ENCODE results near the gene NOP14. TPM values are rescaled to one million over a fixed set of nuclear protein-coding genes. Genes with fewer than 3 reads are reported as not detected.

The NOP14 gene
- total RNA-seq, 1 experiment from 2014 or later = 18.0 TPM

- no peak for DNase-seq (ENCODE audit: low read depth)
Observed at GRCh38 chr4:2914256-2915126, 48.7 kb downstream of the NOP14 start.

- DNase-seq (ENCODE audit: low read depth) = no peak
Observed at GRCh38 chr4:2913168-2913567, 50.0 kb downstream of the NOP14 start.

DNA sequence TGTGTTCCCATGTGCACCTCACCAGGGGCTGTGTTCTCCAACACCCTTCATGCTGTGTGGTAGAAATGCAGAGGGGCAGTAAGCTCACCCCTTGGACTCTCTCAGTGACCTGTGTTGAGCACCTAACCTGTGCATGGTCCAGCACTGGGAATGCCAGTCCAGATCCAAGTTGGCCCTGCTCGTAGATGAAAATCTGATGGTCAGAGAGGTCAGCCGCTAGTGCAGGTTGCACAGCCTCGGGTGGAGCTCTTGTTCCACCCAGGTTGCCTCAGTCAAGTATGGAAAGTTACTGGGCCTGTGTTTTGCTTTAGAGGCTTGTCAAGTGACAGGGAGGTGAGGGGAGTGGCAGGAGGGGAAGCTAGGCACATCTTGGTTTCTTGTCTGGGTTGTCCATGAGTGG lies 51.3 kb downstream of the NOP14 start:
- DNase-seq (ENCODE audit: low read depth) = no peak

DNA sequence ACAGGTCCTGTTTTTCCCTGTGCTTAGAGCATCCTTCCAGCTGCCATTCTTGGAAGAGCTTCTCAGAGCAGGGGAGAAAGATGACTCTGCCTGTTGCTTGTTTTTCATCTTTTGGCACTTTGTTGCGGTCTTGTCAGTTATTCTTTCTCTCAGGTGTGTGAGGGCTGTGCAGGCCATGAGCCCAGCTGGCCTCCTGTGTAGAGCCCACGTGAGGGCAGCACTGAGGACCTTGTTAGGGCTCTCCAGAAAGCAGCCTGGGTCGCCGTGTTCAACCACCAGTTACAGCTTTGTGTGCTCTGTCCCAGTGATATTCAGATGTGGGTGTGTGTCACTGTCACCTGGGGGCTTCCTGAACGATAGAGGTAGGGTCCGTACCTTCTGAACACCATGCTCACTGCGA lies 52.8 kb downstream of the NOP14 start:
- no peak for DNase-seq (ENCODE audit: low read depth)

DNA sequence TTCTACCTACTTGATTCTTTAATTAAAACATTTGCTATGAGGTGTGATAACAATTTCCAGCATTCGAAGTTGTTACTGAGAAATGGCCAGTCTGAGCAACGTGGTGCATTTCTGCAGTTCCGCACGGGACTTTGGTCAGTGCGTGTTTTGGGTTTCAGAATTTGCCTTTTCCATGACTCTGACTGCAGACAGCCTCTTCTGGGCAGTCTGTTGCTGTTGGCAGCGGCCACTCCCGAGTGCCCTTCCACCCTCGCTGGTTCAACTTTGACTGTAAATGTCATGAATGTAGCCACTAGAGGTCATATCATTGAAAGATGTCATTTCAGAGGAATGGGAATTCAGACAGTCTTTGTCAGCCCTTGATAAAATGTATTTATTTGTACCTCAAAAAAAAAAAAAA lies 53.6 kb downstream of the NOP14 start:
- DNase-seq (ENCODE audit: low read depth) = no peak

DNA sequence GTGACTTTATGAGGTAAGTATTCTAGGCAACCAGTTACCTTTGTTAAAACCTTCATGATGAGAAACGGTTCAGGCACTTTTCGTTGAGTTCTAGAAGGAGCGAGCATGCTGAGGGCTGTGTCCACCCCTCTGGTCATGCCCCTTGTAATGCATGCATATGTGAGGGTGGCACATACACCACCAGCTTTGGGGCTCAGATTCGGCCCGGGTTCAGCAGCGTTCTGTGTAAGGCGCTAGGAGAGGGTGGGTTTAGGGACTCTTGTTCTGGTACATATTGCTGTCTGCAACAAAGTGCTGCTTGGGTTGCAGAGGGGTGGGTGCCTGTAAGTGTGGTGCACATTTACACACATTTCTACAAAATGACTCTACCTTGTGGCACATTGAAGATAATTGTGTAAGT lies 54.5 kb downstream of the NOP14 start:
- no peak for DNase-seq (ENCODE audit: low read depth)

DNA sequence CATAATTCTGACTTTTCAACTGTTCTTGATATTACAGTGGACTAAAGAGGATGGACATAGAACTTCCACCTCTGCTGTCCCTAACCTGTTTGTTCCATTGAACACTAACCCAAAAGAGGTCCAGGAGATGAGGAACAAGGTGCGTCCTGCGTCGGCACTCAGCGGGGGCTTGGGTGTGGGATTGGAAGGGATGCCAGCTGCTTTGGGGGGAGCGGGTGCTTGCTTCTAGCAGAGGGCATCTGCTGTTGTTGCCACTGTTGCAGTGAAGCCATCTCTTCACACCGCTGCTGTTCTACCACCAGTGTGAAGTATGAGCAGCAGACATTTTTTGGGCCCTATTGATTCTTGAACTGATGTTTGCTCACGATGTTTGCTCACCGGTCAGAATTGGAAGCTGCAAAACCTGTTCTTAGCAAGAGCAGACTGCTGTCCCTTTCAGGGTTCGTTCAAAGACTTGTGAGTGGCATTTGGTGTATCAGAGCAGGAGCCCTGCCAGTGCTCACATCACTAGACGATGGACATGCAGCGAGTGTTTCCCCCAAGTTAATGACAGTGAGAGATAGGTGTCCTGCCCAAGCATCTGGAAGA lies 55.4 kb downstream of the NOP14 start:
- DNase-seq (ENCODE audit: low read depth) = no peak

DNA sequence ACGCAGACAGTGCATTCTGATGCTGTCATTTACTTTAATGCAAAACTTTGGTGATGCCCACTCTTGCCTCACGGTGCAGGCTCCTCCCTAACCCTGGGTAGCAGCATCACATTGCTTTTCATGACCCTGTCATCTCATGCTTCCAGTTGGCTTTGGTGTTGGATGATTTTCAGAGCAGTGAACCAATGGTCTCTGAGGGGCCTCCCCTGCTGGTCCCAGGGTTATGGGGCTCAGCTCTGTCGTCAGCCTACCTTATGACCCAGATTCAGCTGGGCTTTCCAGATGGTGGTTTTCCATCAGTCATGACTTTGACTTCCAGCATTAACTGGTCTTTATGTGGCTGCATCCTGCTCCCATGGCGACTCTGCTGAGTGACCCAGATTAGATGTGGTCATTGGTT lies 56.0 kb downstream of the NOP14 start:
- DNase-seq (ENCODE audit: low read depth) = no peak

- DNase-seq (ENCODE audit: low read depth) = no peak
Observed at GRCh38 chr4:2906218-2906617, 57.0 kb downstream of the NOP14 start.

- no peak for DNase-seq (ENCODE audit: low read depth)
Observed at GRCh38 chr4:2905544-2905943, 57.7 kb downstream of the NOP14 start.

- no peak for DNase-seq (ENCODE audit: low read depth)
Observed at GRCh38 chr4:2902126-2902525, 61.1 kb downstream of the NOP14 start.

DNA sequence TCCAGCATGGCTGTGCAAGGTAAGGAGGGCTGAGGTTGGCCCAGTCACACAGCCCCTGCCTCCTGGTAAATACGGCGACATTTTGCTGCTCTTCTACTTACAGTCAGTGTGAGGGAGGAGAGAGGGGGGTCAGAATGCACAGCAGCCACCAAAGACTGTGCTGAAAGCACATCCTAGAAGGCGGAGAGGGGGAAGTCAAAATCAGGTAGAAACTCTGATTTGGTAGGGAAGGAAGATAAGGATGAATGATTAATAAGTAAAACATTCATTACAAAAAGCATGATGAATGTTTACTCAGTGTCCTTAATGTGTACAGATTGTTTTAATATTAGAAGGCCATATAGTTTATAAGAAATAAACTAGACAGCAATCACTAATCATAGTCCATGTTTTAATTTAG lies 62.0 kb downstream of the NOP14 start:
- no peak for DNase-seq (ENCODE audit: low read depth)

GRCh38 chr4:2900741-2901140 lies 62.5 kb downstream of the NOP14 start:
- DNase-seq (ENCODE audit: low read depth) = no peak

- peak; percentile 40 for DNase-seq (ENCODE audit: low read depth)
Observed at GRCh38 chr4:2898001-2898400, 65.2 kb downstream of the NOP14 start.

GRCh38 chr4:2893772-2894171 lies 69.4 kb downstream of the NOP14 start:
- DNase-seq (ENCODE audit: low read depth) = no peak

GRCh38 chr4:2891294-2891693 lies 71.9 kb downstream of the NOP14 start:
- peak; percentile 48 for DNase-seq (ENCODE audit: low read depth)

GRCh38 chr4:2888886-2889285 lies 74.3 kb downstream of the NOP14 start:
- DNase-seq (ENCODE audit: low read depth) = no peak

Other genes with a start within 250 kb of the NOP14 start
- 27.9 and 49.4 TPM in 2 replicates for gene TNIP2, start 207.1 kb downstream of the NOP14 start, total RNA-seq (2014; rRNA removed; shearing (Covaris generic))
- 18.7 and 28.7 TPM in 2 replicates for gene SH3BP2, start 170.3 kb downstream of the NOP14 start, total RNA-seq (2014; rRNA removed; shearing (Covaris generic))
- 143 and 193 TPM in 2 replicates for gene ADD1, start 119.6 kb downstream of the NOP14 start, total RNA-seq (2014; rRNA removed; shearing (Covaris generic))
- gene GRK4, start 165 bp upstream of the NOP14 start, total RNA-seq (2014; rRNA removed; shearing (Covaris generic)) = 0.74 and 2.5 TPM in 2 replicates
- gene HTT-AS, start 111.1 kb upstream of the NOP14 start, total RNA-seq (2014; rRNA removed; shearing (Covaris generic)) = not detected in 2 replicates
- 14.2 and 46.2 TPM in 2 replicates for gene HTT, start 111.3 kb upstream of the NOP14 start, total RNA-seq (2014; rRNA removed; shearing (Covaris generic))

Data from M059J (cell line).